Dermis blood vessel endothelial cell (primary cell): ENCODE data around the gene CEP76. TPM values are rescaled to one million over a fixed set of nuclear protein-coding genes. Genes with fewer than 3 reads are reported as not detected.

Experiments
- DNase-seq: peaks from one replicate; pipeline ENCODE4 v3.0.0; 2010
- total RNA-seq: library from RNA; depleted of rRNA; stranded (reverse); fragments of >200 nt; gene quantifications from 2 replicates; pipeline ENCODE4 v1.2.3, GENCODE V29; 2014

CEP76 gene
- total RNA-seq, result 14.8 and 18.2 TPM in 2 replicates

GRCh38 chr18:12702221-12703095, at the start of gene CEP76, which contains the start of gene PSMG2:
Gene CEP76, minus strand, starts transcription at chr18:12702723. Its CDS starts 175 bp downstream, at chr18:12702548.
Gene PSMG2, plus strand, starts transcription at chr18:12703042. Its CDS starts 66 bp downstream, at chr18:12703108.
- DNase-seq, result peak; percentile 94

GRCh38 chr18:12751891-12752290, 49.4 kb upstream of the CEP76 start:
- DNase-seq, result no peak

- no peak for DNase-seq
Measured at GRCh38 chr18:12751503-12751884, 49.0 kb upstream of the CEP76 start.

GRCh38 chr18:12750715-12751502, 48.4 kb upstream of the CEP76 start:
- no peak for DNase-seq

GRCh38 chr18:12750076-12750714, 47.7 kb upstream of the CEP76 start:
- no peak for DNase-seq

GRCh38 chr18:12749121-12749520, 46.6 kb upstream of the CEP76 start:
- DNase-seq, result no peak

- DNase-seq, result no peak
Measured at GRCh38 chr18:12748671-12749070, 46.1 kb upstream of the CEP76 start.

GRCh38 chr18:12747530-12748315, 45.2 kb upstream of the CEP76 start:
- DNase-seq, result no peak

- DNase-seq, result no peak
Measured at GRCh38 chr18:12745095-12745795, 42.7 kb upstream of the CEP76 start.

GRCh38 chr18:12744103-12744502, 41.6 kb upstream of the CEP76 start:
- DNase-seq, result peak; percentile 79

GRCh38 chr18:12742453-12742852, 39.9 kb upstream of the CEP76 start:
- peak; percentile 26 for DNase-seq

- DNase-seq, result no peak
Measured at GRCh38 chr18:12741351-12741750, 38.8 kb upstream of the CEP76 start.

GRCh38 chr18:12737243-12737902, 34.9 kb upstream of the CEP76 start:
- no peak for DNase-seq

GRCh38 chr18:12726774-12727550, 24.4 kb upstream of the CEP76 start:
- peak; percentile 89 for DNase-seq

- no peak for DNase-seq
Measured at GRCh38 chr18:12726331-12726730, 23.8 kb upstream of the CEP76 start.

GRCh38 chr18:12722731-12723130, 20.2 kb upstream of the CEP76 start:
- DNase-seq, result no peak

- no peak for DNase-seq
Measured at GRCh38 chr18:12721495-12722275, 19.2 kb upstream of the CEP76 start.

GRCh38 chr18:12711446-12711845, 8.9 kb upstream of the CEP76 start:
- no peak for DNase-seq

- peak; percentile 44 for DNase-seq
Measured at GRCh38 chr18:12703664-12704063, 1.1 kb upstream of the CEP76 start.
